Activated CD4-positive, alpha-beta T cell treated with anti-CD3 and anti-CD28 coated beads, Interleukin-2, amount 10 ng/mL, durations not matched to agents 7 days and 5 days (primary cell): Measurements from ENCODE around the gene WDR70. TPM values are rescaled to one million over a fixed set of nuclear protein-coding genes. Genes with fewer than 3 reads are reported as not detected.

ENCODE experiments used
- CTCF ChIA-PET: fragments of 350-600 bp; sonication (Branson Sonifier 250); formaldehyde crosslinking; loops from one replicate; lab custom pipeline; 2021; ENCODE audit warnings: antibody characterized with exemption; lab: Charles Lee
- POLR2A ChIA-PET: fragments of 350-600 bp; sonication (Branson Sonifier 250); formaldehyde crosslinking; loops from one replicate; lab custom pipeline; 2021; ENCODE audit warnings: antibody characterized with exemption; lab: Charles Lee
- DNase-seq: peaks from one replicate; pipeline ENCODE4 v3.0.0-alpha.2; 2020
- H3K27ac Mint-ChIP-seq: one replicate; pipeline ENCODE4 v1.8.0; 2021; ENCODE audit warnings: mild to moderate bottlenecking, moderate library complexity, mixed read lengths
- H3K27me3 Mint-ChIP-seq: one replicate; pipeline ENCODE4 v1.8.0; 2021; ENCODE audit warnings: mixed read lengths
- H3K36me3 Mint-ChIP-seq: one replicate; pipeline ENCODE4 v1.8.0; 2021; ENCODE audit warnings: low read depth, mixed read lengths
- H3K4me1 Mint-ChIP-seq: one replicate; pipeline ENCODE4 v1.8.0; 2021; ENCODE audit warnings: mixed read lengths
- H3K4me3 Mint-ChIP-seq: one replicate; pipeline ENCODE4 v1.8.0; 2021; ENCODE audit warnings: mild to moderate bottlenecking, moderate library complexity, mixed read lengths
- H3K9me3 Mint-ChIP-seq: one replicate; pipeline ENCODE4 v1.8.0; 2021; ENCODE audit warnings: mixed read lengths
- total RNA-seq, 2 experiments: library from RNA; stranded (reverse); gene quantifications; one replicate each; pipeline ENCODE4 v1.2.3, GENCODE V29; 2021

Gene WDR70
- total RNA-seq, 2 experiments from 2014 or later = 31.8 to 38.3 TPM

DNA sequence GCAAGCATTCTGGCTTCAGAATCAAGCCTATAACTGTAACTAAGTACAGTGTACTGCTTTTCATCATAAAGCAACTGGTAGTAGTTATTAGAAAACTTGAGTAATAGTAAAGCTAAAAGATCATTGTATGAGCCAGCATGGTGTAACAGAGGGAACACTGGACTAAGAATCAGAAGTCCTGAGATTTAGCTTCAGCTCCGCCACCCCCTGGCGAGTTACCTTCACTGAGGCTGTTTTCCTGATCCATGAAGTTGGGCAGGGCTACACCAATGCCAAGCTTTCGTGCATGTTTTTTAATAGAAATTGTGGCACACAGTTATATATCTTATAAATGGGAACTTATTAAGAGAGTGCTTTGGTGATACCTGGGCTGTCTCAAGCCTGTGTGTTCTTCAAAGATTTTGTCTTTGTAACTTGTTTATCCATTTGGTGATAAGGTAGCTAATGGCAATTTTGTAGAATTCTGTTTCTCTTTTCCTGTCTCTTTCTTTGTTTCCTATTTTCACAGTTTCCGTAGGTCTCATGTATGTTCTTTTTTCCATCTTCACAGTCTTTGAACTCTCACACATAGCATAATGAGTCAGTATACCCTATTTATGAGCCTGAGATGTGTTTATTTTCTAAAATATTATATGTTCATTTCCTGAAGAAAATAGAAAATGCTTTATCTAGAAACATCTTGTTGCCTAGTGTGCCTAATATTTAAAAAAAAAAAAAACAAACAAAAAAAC is 358.4 kb downstream of the WDR70 start:
- Mint-ChIP-seq H3K4me3 (no peak overlapping the region), H3K27ac (no peak overlapping the region), H3K9me3 (no peaks in the 10 kb centered on the region), H3K36me3 (peaks cover 24% of the 10 kb centered on the region), H3K27me3 (no peaks in the 10 kb centered on the region), H3K4me1 (peaks cover 24% of the 10 kb centered on the region)
- ChIA-PET CTCF (interaction anchor here (0.8 to 1.2 kb wide), 4 partner anchors 10 to 22 kb away, joined by 3 to 5 read pairs (median 4); no protein-coding TSS in a partner anchor), POLR2A (no interaction called here)
- no peak for DNase-seq

DNA sequence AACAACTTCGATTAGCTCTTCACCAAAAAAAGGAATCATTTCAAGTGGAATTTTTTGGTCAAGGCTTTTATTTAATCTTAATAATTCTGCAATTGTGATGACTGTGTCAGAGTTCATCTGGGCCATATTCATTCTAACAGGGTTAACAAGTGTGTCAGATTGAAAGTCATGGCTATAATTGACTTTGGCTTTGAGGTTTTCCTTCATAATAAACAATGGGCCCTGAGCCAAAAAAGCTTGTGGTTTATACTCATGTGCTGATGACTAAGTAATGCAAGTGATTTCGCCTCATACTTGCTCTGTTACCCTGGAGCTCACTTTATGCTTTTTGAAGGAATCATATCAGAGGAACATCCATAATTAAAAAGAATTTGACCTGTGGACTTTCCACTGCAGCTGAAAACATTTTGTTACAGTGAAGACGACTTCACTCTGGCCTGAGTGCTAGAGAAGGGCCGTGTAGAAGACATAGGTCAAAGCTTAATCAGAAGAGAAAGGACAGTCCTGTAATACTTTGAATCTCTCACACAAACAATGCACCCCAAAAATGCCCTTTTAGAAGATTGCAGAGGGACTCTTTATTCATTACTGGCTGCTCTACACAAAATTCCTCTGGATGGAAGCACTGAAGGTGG is 359.1 kb downstream of the WDR70 start:
- Mint-ChIP-seq H3K27me3 (no peaks in the 10 kb centered on the region), H3K9me3 (no peaks in the 10 kb centered on the region), H3K4me1 (peaks cover 24% of the 10 kb centered on the region), H3K4me3 (no peak overlapping the region), H3K27ac (no peak overlapping the region), H3K36me3 (peaks cover 28% of the 10 kb centered on the region)
- ChIA-PET POLR2A (interaction anchor here (0.6 kb wide), 1 partner anchor 104 kb away, joined by 6 read pairs; no protein-coding TSS in a partner anchor), CTCF (interaction anchor here (0.8 to 1.2 kb wide), 5 partner anchors 11 to 34 kb away, joined by 3 to 5 read pairs (median 4); no protein-coding TSS in a partner anchor)
- DNase-seq = peak; percentile 39

DNA sequence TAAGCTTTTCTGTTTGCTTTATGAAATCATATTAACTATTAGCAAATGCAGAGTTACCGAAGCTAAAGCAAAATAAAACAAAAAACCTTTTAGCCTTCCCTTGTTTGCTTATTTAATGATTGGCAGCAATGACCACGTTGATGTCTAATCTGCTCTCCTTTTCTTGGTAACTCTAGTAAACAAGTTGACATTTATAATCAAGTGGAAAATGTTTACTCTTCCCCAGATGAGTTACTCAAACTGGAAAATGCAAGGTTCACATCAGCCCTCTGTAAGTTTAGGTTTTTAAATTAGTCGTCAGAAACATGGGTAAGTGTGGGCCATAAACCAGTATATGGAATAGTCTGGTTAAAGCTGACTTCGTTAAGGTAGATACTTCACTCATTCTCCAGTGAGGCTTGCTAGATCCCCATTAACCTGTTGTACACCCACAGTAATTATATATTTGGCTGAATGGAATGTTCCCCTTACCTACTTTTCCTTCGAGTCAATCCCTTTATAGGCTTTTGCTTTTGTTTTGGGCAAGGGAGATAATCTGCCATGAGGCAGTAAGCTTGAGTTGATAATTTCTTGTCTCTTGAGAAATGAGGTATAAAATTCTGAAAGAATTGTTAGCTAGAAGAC is 359.9 kb downstream of the WDR70 start:
- Mint-ChIP-seq H3K36me3 (peaks cover 31% of the 10 kb centered on the region), H3K9me3 (peaks cover 1% of the 10 kb centered on the region), H3K27ac (no peak overlapping the region), H3K4me1 (peaks cover 24% of the 10 kb centered on the region), H3K4me3 (no peak overlapping the region), H3K27me3 (no peaks in the 10 kb centered on the region)
- ChIA-PET POLR2A (interaction anchor here (0.6 kb wide), 1 partner anchor 105 kb away, joined by 6 read pairs; no protein-coding TSS in a partner anchor), CTCF (interaction anchor here (1.2 kb wide), 1 partner anchor 35 kb away, joined by 3 read pairs; no protein-coding TSS in a partner anchor)
- DNase-seq = no peak

DNA sequence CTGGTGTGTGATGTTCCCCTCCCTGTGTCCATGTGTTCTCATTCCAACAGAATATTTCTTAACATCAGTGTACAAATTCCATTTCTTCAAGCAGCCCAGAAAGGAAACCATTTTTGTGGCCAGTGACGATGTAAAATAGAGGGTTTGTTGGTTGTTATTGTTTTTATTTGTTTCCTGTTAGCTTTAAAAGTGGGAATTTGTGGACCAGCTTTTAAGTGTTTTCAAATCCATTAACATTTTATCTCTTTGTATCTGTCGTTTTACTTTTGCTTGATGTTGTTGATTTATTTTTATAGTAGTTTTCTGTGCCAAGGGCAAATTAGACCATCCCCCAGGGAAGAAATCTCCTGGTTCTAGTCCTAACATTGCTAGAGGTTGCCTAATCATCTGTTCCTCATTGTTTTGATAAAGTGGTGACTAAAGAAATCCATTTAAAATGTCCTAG is 360.7 kb downstream of the WDR70 start:
- Mint-ChIP-seq H3K36me3 (peaks cover 32% of the 10 kb centered on the region), H3K27me3 (no peaks in the 10 kb centered on the region), H3K27ac (no peak overlapping the region), H3K4me3 (no peak overlapping the region), H3K9me3 (peaks cover 3% of the 10 kb centered on the region), H3K4me1 (peaks cover 24% of the 10 kb centered on the region)
- ChIA-PET CTCF (interaction anchor here (0.6 kb wide), 1 partner anchor 327 kb away, joined by 4 read pairs; no protein-coding TSS in a partner anchor), POLR2A (no interaction called here)
- no peak for DNase-seq

DNA sequence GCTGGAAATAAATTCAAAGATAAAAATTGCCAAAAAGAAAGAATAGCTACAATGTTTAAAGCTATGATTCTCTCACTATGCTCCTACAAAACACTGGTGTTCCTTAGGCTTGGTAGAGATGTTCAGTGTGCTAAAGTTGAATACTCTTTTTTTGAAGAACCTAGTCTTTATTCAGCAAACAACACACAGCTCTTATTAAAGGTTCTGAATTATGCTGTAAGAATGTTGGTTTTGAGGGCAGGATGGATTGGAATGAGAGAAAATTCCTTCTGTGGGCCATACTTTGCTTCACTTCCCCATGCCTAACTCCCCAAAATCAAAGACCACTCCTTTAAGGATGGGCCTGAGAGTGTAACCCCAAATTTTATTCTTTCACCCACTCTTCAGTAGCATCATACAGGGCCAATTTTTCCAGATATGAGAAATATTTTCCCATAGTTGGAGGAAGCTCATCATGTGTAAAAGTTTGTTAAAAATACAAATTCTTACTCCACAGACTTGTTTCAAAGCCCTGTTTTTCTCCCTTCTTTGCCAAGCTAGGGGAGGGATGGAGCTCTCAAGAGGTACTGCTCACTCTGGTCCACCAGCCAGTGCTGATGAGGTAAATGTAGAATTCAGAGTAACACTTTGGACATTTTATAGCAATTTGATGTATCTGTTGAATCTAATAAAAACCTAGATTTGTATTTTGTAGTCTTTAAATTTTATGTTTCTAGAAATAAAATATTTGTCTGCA is 361.4 kb downstream of the WDR70 start:
- ChIA-PET POLR2A (interaction anchor here (0.6 kb wide), 1 partner anchor 19 kb away, joined by 3 read pairs; no protein-coding TSS in a partner anchor), CTCF (interaction anchor here (0.6 to 0.7 kb wide), 2 partner anchors 328 to 793 kb away, joined by 3 to 4 read pairs; no protein-coding TSS in a partner anchor)
- H3K27ac Mint-ChIP-seq = no peak overlapping the region
- H3K27me3 Mint-ChIP-seq = no peaks in the 10 kb centered on the region
- peaks cover 21% of the 10 kb centered on the region for H3K4me1 Mint-ChIP-seq
- no peak overlapping the region for H3K4me3 Mint-ChIP-seq
- DNase-seq = no peak
- peaks cover 3% of the 10 kb centered on the region for H3K9me3 Mint-ChIP-seq
- peaks cover 34% of the 10 kb centered on the region for H3K36me3 Mint-ChIP-seq

DNA sequence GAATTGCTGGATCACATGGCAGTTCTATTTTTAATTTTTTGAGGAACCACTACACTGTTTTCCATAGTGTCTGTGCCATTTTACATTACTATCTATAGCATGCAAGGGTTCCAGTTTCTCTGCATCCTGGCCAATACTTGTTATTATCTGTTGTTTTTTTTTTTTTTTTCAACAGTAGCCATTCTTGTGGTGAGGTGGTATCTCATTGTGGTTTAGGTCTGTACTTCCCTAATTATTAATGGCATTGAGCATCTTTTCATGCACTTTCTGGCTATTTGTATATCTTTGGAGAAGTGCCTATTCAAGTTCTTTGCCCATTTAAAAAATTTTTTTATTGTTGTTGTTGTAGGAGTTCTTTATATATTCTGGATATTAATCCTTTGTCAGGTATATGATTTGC is 363.0 kb downstream of the WDR70 start:
- Mint-ChIP-seq H3K9me3 (peaks cover 8% of the 10 kb centered on the region), H3K4me1 (peaks cover 12% of the 10 kb centered on the region), H3K36me3 (peaks cover 30% of the 10 kb centered on the region), H3K4me3 (no peak overlapping the region), H3K27me3 (no peaks in the 10 kb centered on the region), H3K27ac (no peak overlapping the region)
- ChIA-PET POLR2A (no interaction called here), CTCF (no interaction called here)
- DNase-seq = no peak

DNA sequence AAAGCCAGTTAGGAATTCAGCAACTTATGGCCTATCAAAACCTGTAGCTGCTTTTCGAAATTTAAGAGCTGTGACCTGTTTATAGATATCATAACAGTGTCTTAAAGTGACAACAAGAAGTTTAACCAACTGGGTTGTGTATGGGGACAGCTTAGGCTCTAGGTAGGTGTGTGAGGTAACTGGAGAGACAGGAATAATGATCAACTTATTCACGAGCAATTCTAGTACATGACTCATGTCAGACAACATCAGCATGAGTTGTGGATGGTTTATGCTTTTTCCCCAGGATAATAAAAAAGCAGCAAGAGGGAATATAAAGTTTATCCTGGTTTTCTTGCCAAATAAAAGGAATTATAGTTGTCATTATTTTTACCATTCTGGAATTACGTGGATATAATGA is 372.1 kb downstream of the WDR70 start:
- Mint-ChIP-seq H3K4me3 (no peak overlapping the region), H3K27me3 (no peaks in the 10 kb centered on the region), H3K9me3 (peaks cover 4% of the 10 kb centered on the region), H3K4me1 (no peaks in the 10 kb centered on the region), H3K27ac (no peak overlapping the region), H3K36me3 (peaks cover 7% of the 10 kb centered on the region)
- POLR2A ChIA-PET = no interaction called here
- no peak for DNase-seq
- CTCF ChIA-PET = interaction anchor here (0.5 kb wide), 1 partner anchor 200 kb away, joined by 3 read pairs; no protein-coding TSS in a partner anchor

DNA sequence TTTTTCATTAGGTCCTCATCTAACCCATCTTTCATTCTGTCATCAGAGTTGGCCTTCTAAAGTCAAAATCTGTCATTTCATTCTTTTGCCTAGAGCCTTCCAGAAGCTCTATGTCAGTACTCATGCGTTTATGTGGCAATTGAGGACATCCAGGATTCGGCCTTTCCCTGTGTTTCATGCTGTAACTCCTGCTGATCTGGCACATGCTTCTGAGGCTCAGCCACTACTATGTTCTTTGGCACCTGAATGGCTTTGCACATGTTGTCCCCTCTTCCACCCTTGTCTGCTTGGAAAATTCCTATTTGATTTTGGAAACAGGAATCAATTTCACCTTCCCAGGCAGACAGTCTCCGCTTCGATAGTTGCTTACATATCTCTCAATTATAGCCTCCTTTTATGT is 375.9 kb downstream of the WDR70 start:
- DNase-seq = no peak
- no peak overlapping the region for H3K4me3 Mint-ChIP-seq
- peaks cover 6% of the 10 kb centered on the region for H3K9me3 Mint-ChIP-seq
- no peaks in the 10 kb centered on the region for H3K27me3 Mint-ChIP-seq
- POLR2A ChIA-PET = no interaction called here
- no peak overlapping the region for H3K27ac Mint-ChIP-seq
- CTCF ChIA-PET = no interaction called here
- no peaks in the 10 kb centered on the region for H3K4me1 Mint-ChIP-seq
- peaks cover 7% of the 10 kb centered on the region for H3K36me3 Mint-ChIP-seq

DNA sequence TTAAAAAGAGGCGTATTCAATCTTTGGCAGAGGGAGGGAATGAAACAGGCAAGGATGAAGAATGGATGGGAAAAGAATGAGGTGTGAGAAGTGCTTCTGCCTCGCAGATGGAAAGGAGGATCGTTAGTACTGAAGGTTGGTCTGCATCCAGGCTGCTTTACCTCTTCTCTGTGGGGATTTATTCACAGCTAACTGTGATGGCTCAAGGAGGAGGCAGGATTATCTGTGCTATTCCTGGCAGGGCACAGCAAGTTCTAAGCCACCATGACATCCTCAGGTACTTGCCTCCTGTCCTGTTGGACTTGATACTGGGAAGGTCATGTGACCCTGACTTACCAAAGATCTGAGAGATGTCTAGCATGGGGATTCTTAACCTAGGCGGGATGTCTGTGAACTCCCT is 376.5 kb downstream of the WDR70 start:
- Mint-ChIP-seq H3K9me3 (peaks cover 6% of the 10 kb centered on the region), H3K27ac (no peak overlapping the region), H3K36me3 (peaks cover 7% of the 10 kb centered on the region), H3K4me1 (no peaks in the 10 kb centered on the region), H3K4me3 (no peak overlapping the region), H3K27me3 (no peaks in the 10 kb centered on the region)
- no peak for DNase-seq
- ChIA-PET CTCF (no interaction called here), POLR2A (no interaction called here)

DNA sequence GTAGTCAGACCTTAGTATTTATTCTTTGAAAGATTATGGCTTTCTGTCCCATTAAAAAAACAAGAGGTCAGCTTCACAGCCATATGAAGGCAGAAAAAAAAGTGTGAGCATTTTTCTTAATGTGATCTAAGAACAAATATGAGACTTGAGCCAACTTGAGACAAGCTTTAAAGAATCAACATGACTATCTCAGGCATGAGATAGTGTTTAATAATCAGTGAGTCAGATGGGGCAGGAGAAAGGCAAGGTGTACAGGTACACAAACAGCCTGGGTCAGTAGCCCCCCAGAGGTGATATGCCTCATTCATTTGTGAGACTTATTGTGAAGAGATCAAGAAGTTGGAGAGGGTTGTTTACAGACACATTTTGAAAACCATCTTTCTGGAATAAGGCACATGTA is 377.1 kb downstream of the WDR70 start:
- peaks cover 7% of the 10 kb centered on the region for H3K36me3 Mint-ChIP-seq
- no peak overlapping the region for H3K4me3 Mint-ChIP-seq
- ChIA-PET CTCF (no interaction called here), POLR2A (no interaction called here)
- H3K4me1 Mint-ChIP-seq = no peaks in the 10 kb centered on the region
- DNase-seq = no peak
- no peaks in the 10 kb centered on the region for H3K27me3 Mint-ChIP-seq
- no peak overlapping the region for H3K27ac Mint-ChIP-seq
- peaks cover 6% of the 10 kb centered on the region for H3K9me3 Mint-ChIP-seq

DNA sequence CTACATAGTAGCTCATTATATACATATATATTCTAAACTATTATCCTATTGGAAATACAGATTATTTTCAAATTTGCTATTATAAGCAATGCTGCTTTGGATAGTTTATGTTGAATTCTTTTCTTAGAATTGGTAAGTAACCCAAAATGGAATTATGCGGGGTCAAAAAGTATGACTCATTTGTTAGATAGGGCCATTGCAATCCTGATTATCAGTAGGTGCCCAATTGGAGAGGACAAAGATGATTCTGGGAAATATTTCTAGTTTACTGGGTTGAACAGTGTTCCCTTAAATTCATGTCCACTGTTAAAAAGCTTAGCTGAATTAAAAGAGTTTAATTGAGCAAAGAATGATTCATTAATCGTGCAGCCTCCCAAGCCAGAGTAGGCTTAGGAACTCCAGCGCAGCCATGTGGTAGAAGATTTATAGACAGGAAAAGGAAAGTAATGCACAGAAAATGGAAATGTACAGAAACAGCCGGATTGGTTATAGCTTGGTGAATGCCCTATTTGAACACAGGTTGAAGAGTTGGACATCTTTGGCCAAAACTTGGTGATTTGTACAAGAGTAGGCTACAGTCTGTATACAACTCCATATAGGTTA is 379.0 kb downstream of the WDR70 start:
- no peaks in the 10 kb centered on the region for H3K4me1 Mint-ChIP-seq
- no peak for DNase-seq
- peaks cover 7% of the 10 kb centered on the region for H3K36me3 Mint-ChIP-seq
- ChIA-PET CTCF (no interaction called here), POLR2A (no interaction called here)
- no peaks in the 10 kb centered on the region for H3K27me3 Mint-ChIP-seq
- peaks cover 6% of the 10 kb centered on the region for H3K9me3 Mint-ChIP-seq
- H3K27ac Mint-ChIP-seq = no peak overlapping the region
- no peak overlapping the region for H3K4me3 Mint-ChIP-seq

DNA sequence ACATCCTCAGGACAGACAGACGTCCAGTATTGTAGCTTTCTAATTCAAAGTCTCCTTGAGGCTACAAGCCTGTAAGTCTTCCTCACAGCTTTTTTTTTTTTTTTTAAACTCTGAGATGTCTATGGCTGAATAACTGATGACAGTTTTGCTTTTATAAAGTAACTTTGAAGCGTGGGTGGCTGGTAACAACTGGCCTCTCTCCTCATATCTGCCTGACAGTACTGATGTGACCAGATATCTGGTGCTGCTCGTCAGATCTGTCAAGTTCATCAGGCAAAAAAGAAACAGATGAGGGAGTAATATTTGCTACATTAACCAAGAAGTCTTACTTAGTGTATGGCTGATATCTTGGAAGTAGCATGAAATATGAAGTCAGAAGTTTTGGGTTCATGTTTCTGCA is 388.1 kb downstream of the WDR70 start:
- no peak for DNase-seq
- CTCF ChIA-PET = interaction anchor here (0.6 kb wide), 1 partner anchor 1072 kb away, joined by 3 read pairs; no protein-coding TSS in a partner anchor
- H3K36me3 Mint-ChIP-seq = no peaks in the 10 kb centered on the region
- peaks cover 2% of the 10 kb centered on the region for H3K9me3 Mint-ChIP-seq
- no peaks in the 10 kb centered on the region for H3K4me1 Mint-ChIP-seq
- no peaks in the 10 kb centered on the region for H3K27me3 Mint-ChIP-seq
- no peak overlapping the region for H3K27ac Mint-ChIP-seq
- POLR2A ChIA-PET = no interaction called here
- no peak overlapping the region for H3K4me3 Mint-ChIP-seq
